Muscle layer of colon (tissue), 2 donors: ENCODE data around the gene COBLL1.
"Not testable (repeated sequence)": the region's sequence is repeated elsewhere in the genome, so short reads cannot be mapped to it uniquely, and the experiment has no call there.

ENCODE experiments used
- H3K27ac ChIP-seq: one replicate; pipeline ENCODE4 v1.7.0; 2013; ENCODE audit warnings: low read depth, mild to moderate bottlenecking, low read length, moderate library complexity
- H3K27me3 ChIP-seq, 2 donors: one replicate each; pipeline ENCODE4 v1.7.0; 2013; ENCODE audit warnings: low read length in 2 of 2, mild to moderate bottlenecking in 2 of 2; ENCODE audit not compliant: insufficient read depth in 2 of 2, control insufficient read depth in 1 of 2
- H3K36me3 ChIP-seq: one replicate; pipeline ENCODE4 v1.7.0; 2013; ENCODE audit warnings: mild to moderate bottlenecking, low read length; ENCODE audit not compliant: insufficient read depth
- H3K4me1 ChIP-seq: one replicate; pipeline ENCODE4 v1.7.0; 2013; ENCODE audit warnings: mild to moderate bottlenecking, low read length; ENCODE audit not compliant: insufficient read depth
- H3K4me3 ChIP-seq, 2 donors: one replicate each; pipeline ENCODE4 v1.7.0; 2013; ENCODE audit warnings: low read length in 2 of 2, low read depth in 1 of 2, mild to moderate bottlenecking in 1 of 2, moderate library complexity in 1 of 2
- H3K9ac ChIP-seq: one replicate; pipeline ENCODE4 v1.7.0; 2013; ENCODE audit warnings: low read length
- H3K9me3 ChIP-seq: one replicate; pipeline ENCODE4 v1.7.0; 2013; ENCODE audit warnings: mild to moderate bottlenecking, low read length
- donor health status: abdominal sarcoma.
- donor health status: Adenocarcinoma of cecum.

Gene COBLL1

DNA sequence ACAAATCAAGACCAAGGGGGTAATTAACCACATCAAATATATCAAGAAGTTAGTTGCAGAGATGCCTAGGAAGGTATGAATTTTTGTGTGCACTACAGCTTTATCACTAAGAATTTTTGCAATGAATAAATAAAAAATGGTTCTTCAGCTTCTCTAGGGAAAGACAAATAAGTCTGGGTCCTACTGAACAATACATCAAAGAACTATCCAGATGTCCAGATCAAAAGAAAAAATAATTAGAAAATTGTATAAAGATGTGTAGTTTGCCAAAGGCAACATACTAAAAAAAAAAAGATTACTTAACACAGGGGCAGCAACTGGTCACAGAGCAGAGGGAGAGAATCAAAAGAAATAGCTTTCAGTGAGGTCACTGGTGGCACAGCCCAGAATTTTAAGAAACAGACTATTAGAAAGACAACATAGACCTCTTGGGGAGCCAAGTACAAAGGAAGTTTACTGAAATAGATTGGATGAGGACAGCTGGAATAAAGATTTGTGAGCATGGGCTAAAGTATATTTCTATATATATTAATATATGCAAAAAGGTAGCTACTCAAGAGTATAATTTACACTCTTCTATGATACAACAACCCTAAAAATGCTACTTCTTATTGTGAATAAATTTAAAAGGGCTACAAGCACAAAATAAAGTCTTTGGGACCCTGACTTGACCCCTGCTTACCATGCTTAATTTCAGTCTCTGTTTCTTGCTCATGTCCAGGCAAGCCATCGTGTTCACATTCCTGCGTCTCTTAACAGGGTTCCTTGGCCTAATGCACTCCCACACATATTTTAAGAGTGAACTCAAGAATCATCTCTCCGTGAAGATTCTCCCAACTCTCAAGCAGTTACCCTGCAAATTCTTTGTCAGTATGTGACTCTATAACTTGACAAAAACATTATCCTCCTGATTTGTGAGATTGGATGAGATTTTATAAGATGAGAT lies 121.4 kb downstream of the COBLL1 start:
- no peak overlapping the region for H3K4me3 ChIP-seq
- no peaks in the 10 kb centered on the region for H3K27me3 ChIP-seq
- no peaks in the 10 kb centered on the region for H3K36me3 ChIP-seq
- no peaks in the 10 kb centered on the region for H3K9me3 ChIP-seq
- no peak overlapping the region for H3K27ac ChIP-seq
- H3K9ac ChIP-seq, result no peak overlapping the region
- no peaks in the 10 kb centered on the region for H3K4me1 ChIP-seq

DNA sequence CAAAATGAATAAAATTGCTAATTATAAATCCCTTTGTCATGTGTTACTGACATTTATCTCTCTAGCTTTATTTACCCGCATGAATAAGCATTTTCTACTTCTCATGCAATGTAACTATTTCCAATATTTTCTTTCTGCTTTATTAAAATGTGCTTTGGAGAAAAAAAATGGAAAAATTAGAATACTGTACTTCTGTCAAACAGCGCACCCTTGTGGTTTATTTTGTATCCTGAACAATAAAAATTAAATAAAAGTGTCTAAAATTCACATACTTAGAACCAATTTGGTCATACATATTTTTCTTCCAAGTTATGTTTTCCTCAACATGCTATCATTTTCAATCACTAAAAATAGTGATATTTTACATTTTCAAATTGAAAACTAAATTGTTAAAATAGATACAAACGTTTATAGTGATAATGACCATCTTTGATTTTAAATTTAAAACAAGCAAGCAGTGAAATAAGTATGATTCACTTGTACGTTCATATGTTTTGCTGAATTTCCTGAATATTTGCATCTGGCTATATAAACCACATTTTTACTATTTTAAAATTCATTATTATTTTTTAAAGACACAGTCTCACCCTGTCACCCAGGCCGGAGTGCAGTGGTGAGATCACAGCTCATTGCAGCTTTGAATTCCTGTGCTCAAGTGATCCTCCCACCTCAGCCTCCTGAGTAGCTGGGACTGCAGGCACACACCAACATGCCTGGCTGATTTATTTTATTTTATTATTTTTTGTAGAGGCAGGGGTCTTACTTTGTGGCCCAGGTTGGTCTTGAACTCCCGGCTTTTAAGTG lies 124.4 kb downstream of the COBLL1 start:
- no peaks in the 10 kb centered on the region for H3K9me3 ChIP-seq
- no peaks in the 10 kb centered on the region for H3K36me3 ChIP-seq
- H3K4me1 ChIP-seq, result no peaks in the 10 kb centered on the region
- H3K27me3 ChIP-seq, result no peaks in the 10 kb centered on the region
- H3K27ac ChIP-seq, result no peak overlapping the region
- no peak overlapping the region for H3K9ac ChIP-seq
- no peak overlapping the region for H3K4me3 ChIP-seq

- no peak overlapping the region for H3K4me3 ChIP-seq
- no peaks in the 10 kb centered on the region for H3K4me1 ChIP-seq
- no peak overlapping the region for H3K9ac ChIP-seq
- no peaks in the 10 kb centered on the region for H3K36me3 ChIP-seq
- no peaks in the 10 kb centered on the region for H3K9me3 ChIP-seq
- no peaks in the 10 kb centered on the region for H3K27me3 ChIP-seq
- H3K27ac ChIP-seq, result no peak overlapping the region
Observed at GRCh38 chr2:164714471-164714870, 127.2 kb downstream of the COBLL1 start.

DNA sequence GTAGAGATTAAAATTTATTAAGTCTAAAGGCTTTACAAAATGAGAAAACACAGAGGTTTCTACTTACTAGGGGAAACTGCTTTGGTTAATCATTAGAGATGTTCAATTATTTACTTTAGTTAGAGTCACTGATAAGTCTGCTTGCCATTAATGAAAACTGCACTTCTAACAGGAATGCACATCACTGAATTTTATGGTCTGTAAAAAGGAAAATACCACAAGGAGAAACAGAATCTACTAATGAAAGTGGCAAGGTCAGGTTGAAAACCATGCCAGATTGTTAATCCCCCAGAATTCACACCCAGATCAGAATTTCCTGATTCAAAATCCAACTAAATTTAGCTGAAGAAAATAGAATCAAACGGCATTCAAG lies 129.9 kb downstream of the COBLL1 start:
- no peak overlapping the region for H3K4me3 ChIP-seq
- no peak overlapping the region for H3K27ac ChIP-seq
- H3K27me3 ChIP-seq, result no peaks in the 10 kb centered on the region
- H3K9me3 ChIP-seq, result no peaks in the 10 kb centered on the region
- H3K36me3 ChIP-seq, result no peaks in the 10 kb centered on the region
- no peaks in the 10 kb centered on the region for H3K4me1 ChIP-seq
- H3K9ac ChIP-seq, result no peak overlapping the region

DNA sequence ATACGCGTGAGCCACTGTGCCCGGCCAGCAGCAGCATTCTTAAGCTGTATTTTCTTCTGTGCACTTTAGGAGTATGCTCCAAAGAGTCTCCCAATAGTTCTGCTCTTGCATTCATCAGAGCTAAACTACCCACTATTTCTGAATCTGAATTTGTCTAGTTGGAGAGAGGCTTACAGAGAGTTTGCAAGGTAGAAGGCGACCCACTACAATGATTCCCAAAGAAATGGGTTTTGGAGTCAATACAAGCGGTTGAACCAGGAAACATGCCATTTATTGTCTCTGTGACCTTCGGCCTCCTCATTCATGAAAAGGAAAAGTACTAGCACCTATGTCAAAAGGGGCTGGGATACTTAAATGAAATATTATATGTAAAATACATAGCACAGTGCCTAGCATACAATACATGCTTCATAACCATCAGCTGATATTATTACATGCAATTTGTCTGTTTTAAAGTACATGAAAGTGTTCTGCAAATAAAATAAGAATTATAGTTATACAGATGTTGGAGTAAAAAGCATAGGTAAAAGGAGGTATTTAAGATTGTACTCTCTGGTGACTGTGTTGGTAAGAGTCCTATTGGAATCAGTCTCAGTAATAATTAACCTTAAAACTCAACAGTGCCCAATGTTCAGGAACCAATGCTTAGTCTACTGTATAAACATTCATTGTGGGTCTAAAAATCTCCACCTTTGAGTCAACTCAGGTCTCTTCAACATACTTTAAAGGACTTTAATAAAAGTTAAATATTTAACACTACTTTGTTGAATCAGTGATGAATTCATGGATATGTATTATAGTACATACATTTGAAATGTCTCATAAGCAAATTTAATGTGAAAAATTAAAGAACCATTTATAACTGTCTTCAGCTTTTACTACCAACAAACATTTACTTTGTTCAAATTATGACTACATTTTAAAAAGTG lies 130.5 kb downstream of the COBLL1 start:
- H3K4me3 ChIP-seq, result no peak overlapping the region
- H3K9me3 ChIP-seq, result no peaks in the 10 kb centered on the region
- H3K9ac ChIP-seq, result no peak overlapping the region
- no peaks in the 10 kb centered on the region for H3K4me1 ChIP-seq
- no peak overlapping the region for H3K27ac ChIP-seq
- no peaks in the 10 kb centered on the region for H3K36me3 ChIP-seq
- H3K27me3 ChIP-seq, result no peaks in the 10 kb centered on the region

- not testable (repeated sequence) for H3K9me3 ChIP-seq, H3K27me3 ChIP-seq, H3K9ac ChIP-seq, H3K4me3 ChIP-seq, H3K36me3 ChIP-seq, H3K4me1 ChIP-seq, H3K27ac ChIP-seq
Observed at GRCh38 chr2:164710252-164710836, 131.3 kb downstream of the COBLL1 start.

GRCh38 chr2:164706522-164706921 lies 135.1 kb downstream of the COBLL1 start:
- Histone ChIP-seq H3K4me1 (no peaks in the 10 kb centered on the region), H3K4me3 (no peak overlapping the region)

DNA sequence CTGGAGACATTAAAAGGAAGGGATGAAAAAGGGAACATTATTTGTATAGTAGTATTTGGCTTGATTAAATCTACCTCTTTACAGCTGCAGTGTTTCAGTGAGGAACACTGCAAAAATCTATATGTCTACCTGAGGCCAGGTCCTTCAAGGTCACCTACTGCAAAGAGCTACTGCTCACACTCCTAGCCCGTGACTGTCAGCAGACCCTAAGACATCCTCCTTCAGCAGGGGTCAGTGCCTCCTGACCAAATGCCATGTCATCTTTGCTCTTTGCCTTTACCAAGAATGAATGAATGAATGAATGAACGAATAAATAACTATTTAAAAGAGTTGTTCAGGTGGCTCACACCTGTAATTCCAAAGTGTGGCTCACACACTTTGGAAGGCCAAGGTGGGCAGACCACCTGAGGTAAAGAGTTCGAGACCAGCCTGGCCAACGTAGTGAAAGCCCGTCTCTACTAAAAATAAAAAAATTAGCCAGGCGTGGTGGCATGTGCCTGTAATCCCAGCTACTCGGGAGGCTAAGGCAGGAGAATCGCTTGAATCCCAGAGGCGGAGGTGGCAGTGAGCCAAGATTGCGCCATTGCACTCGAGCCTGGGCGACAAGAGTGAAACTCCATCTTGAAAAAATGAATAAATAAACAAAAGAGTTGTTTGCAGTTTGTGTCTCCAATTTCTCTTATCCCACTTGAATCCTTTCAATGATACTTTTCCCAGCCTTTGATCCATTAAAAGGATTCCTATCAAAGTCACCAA lies 136.0 kb downstream of the COBLL1 start:
- H3K9ac ChIP-seq, result no peak overlapping the region
- H3K4me1 ChIP-seq, result no peaks in the 10 kb centered on the region
- no peaks in the 10 kb centered on the region for H3K9me3 ChIP-seq
- H3K27me3 ChIP-seq, result no peaks in the 10 kb centered on the region
- no peaks in the 10 kb centered on the region for H3K36me3 ChIP-seq
- no peak overlapping the region for H3K4me3 ChIP-seq
- no peak overlapping the region for H3K27ac ChIP-seq

More at GRCh38 chr2:164706522-164706921, 135.1 kb downstream of the COBLL1 start:
- no peaks in the 10 kb centered on the region for H3K27me3 ChIP-seq
- no peak overlapping the region for H3K27ac ChIP-seq
- H3K9ac ChIP-seq, result no peak overlapping the region
- no peaks in the 10 kb centered on the region for H3K9me3 ChIP-seq
- H3K36me3 ChIP-seq, result no peaks in the 10 kb centered on the region

DNA sequence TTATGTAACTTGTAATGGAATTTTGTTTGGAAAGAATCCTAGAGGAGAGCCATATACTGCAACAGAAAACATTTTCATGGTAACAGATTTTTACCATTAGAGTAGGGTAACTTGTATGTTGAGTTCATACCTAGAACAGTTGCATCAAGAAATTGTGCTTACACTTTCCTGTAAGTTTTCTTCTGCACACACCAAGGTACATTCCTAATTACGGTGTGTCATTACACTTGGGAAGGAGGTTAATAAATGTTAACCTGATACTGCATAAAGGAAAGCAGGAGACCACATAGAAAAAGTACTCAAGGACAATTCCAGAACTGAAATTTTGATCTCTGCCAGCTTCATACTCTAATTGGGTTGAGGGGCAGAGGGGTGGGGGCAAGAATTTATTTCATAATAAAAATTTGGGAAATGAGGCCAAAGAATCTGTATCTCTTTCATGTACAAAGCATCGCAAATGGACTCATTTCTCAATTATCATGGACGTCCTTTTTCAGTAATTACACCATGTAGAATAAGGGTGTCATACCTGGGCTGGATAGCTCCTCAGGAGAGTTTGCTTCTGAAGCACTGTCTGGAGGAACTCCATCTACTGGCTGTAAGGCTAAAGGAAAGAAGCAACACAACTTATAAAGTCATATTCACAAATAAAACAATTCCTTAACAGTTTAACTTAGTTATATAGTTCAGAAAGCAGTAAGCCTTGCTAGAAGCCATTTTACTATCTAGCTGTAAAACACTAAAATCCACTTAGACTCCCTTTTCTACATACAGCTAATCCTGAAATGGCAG lies 137.5 kb downstream of the COBLL1 start:
- no peaks in the 10 kb centered on the region for H3K36me3 ChIP-seq
- H3K9ac ChIP-seq, result no peak overlapping the region
- no peaks in the 10 kb centered on the region for H3K27me3 ChIP-seq
- H3K27ac ChIP-seq, result no peak overlapping the region
- H3K4me3 ChIP-seq, result no peak overlapping the region
- H3K9me3 ChIP-seq, result no peaks in the 10 kb centered on the region
- no peaks in the 10 kb centered on the region for H3K4me1 ChIP-seq

GRCh38 chr2:164701565-164701964 lies 140.1 kb downstream of the COBLL1 start:
- Histone ChIP-seq H3K9me3 (no peaks in the 10 kb centered on the region), H3K27ac (no peak overlapping the region), H3K36me3 (no peaks in the 10 kb centered on the region), H3K9ac (no peak overlapping the region), H3K4me3 (no peak overlapping the region), H3K4me1 (no peaks in the 10 kb centered on the region), H3K27me3 (no peaks in the 10 kb centered on the region)
